Bronchial epithelial cell (primary cell): Measurements from ENCODE around the gene DTX1. TPM values are rescaled to one million over a fixed set of nuclear protein-coding genes. Genes with fewer than 3 reads are reported as not detected.

ENCODE experiments used
- DNase-seq: peaks from one replicate; pipeline ENCODE4 v3.0.0-alpha.2; 2010; ENCODE audit warnings: low read depth
- FAIRE-seq: peaks from 2 replicates; lab custom pipeline; 2011; peaks lifted over from hg19 to GRCh38; lab: Jason Lieb, UNC
- H3K27me3 ChIP-seq: 2 replicates; pipeline ENCODE4 v1.5.1; 2011; ENCODE audit warnings: low read length; ENCODE audit not compliant: control insufficient read depth, insufficient read depth
- H3K36me3 ChIP-seq: 2 replicates; pipeline ENCODE4 v1.5.1; 2011; ENCODE audit warnings: low read length; ENCODE audit not compliant: control insufficient read depth, insufficient read depth
- H3K4me3 ChIP-seq: 2 replicates; pipeline ENCODE4 v1.5.1; 2011; ENCODE audit warnings: mild to moderate bottlenecking, low read depth, low read length, control low read depth
- CTCF ChIP-seq: IDR thresholded peaks from 2 replicates; pipeline ENCODE4 v1.5.1; 2011; ENCODE audit warnings: mild to moderate bottlenecking, moderate library complexity, low read length, control low read depth, inconsistent platforms; ENCODE audit not compliant: insufficient read depth, severe bottlenecking
- total RNA-seq: library from RNA; depleted of rRNA; stranded (reverse); fragments of >200 nt; gene quantifications from 2 replicates; pipeline ENCODE4 v1.2.1, GENCODE V29; 2014

DTX1 gene
- total RNA-seq, 1 donor from 2014 or later, result not detected

GRCh38 chr12:113105606-113106271, 49.2 kb downstream of the DTX1 start:
- Histone ChIP-seq H3K27me3 (peaks cover 3% of the 10 kb centered on the region), H3K4me3 (no peak overlapping the region), H3K36me3 (no peaks in the 10 kb centered on the region)
- TF ChIP-seq CTCF, result no peak
- DNase-seq, result no peak
- no peak for FAIRE-seq

GRCh38 chr12:113106361-113106760, 49.8 kb downstream of the DTX1 start:
- H3K36me3 ChIP-seq, result no peaks in the 10 kb centered on the region
- H3K4me3 ChIP-seq, result no peak overlapping the region
- DNase-seq (no peak), FAIRE-seq (no peak)
- peaks cover 3% of the 10 kb centered on the region for H3K27me3 ChIP-seq
- no peak for TF ChIP-seq CTCF

GRCh38 chr12:113108308-113108707, 51.8 kb downstream of the DTX1 start:
- H3K36me3 ChIP-seq, result no peaks in the 10 kb centered on the region
- no peak overlapping the region for H3K4me3 ChIP-seq
- no peak for TF ChIP-seq CTCF
- H3K27me3 ChIP-seq, result peaks cover 3% of the 10 kb centered on the region
- FAIRE-seq, result no peak
- DNase-seq, result no peak

GRCh38 chr12:113109360-113109759, 52.8 kb downstream of the DTX1 start:
- DNase-seq (no peak), FAIRE-seq (no peak)
- TF ChIP-seq CTCF, result no peak
- H3K36me3 ChIP-seq, result no peaks in the 10 kb centered on the region
- H3K27me3 ChIP-seq, result peaks cover 3% of the 10 kb centered on the region
- H3K4me3 ChIP-seq, result no peak overlapping the region

- DNase-seq (no peak), FAIRE-seq (peak; percentile 55)
- Histone ChIP-seq H3K27me3 (peaks cover 4% of the 10 kb centered on the region), H3K36me3 (no peaks in the 10 kb centered on the region), H3K4me3 (no peak overlapping the region)
- no peak for TF ChIP-seq CTCF
Measured at GRCh38 chr12:113109872-113110599, 53.5 kb downstream of the DTX1 start.
